NCI-H2227 (cell line): ENCODE results near the gene MTX1.

Experiments
- DNase-seq: peaks from one replicate; lab custom pipeline; 2025; ENCODE audit not compliant: unreplicated experiment; lab: John Stamatoyannopoulos, UW

MTX1 gene

GRCh38 chr1:155255243-155256007 is 46.9 kb downstream of the MTX1 start, which contains the start of gene ENTREP3:
Gene ENTREP3 (minus strand): TSS chr1:155255483. CDS start chr1:155254877, 606 bp downstream.
- peak; percentile 91 for DNase-seq

- DNase-seq, result no peak
These were observed 47.8 kb downstream of the MTX1 start for GRCh38 chr1:155256058-155256852.

GRCh38 chr1:155260276-155260675 is 51.8 kb downstream of the MTX1 start:
- DNase-seq, result no peak

GRCh38 chr1:155261493-155261851 is 53.0 kb downstream of the MTX1 start:
- no peak for DNase-seq

DNA sequence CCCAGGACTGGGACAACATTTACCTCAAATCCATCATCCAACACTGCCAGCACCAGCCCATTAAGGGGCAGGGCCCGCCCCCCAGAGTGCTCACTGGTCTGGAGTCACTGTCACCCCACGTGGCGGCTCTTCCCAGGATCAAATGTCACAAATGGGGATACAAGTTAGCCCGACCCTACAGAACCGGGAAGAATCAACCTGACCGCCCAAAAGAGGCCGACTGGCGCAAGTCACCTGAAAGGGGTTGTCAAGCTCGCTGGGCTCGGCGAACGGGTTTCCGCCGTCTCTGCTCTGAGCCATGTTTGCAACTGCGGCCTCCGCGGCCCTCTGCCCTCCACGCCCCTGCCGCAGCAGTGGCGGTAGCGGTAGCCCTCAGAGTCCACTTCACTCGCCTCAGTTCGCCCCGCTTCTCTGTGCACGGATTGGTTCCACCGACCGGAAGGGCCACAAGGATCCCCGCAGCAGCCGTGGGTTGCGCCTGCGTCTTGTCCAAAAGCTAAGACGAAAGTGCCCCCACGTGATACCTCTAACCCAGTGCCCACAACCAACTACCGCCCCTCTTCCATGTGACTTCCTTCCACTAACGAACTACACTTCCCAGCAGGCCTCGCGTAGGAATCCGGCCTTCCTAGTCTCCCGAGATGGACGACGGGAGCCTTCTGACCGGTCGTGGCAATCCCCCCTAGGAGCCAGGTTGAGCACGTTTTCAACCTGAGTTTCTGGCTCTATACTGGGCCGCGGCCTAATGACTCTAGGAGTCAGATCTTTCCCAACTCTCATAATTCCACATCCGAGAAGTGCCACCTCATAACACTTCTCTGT is 53.6 kb downstream of the MTX1 start, which contains the start of gene SCAMP3:
SCAMP3 (minus strand) TSS at position 509 of the 822 bp plus-strand sequence; CDS start at position 300, 209 bp downstream.
- peak; percentile 98 for DNase-seq

DNA sequence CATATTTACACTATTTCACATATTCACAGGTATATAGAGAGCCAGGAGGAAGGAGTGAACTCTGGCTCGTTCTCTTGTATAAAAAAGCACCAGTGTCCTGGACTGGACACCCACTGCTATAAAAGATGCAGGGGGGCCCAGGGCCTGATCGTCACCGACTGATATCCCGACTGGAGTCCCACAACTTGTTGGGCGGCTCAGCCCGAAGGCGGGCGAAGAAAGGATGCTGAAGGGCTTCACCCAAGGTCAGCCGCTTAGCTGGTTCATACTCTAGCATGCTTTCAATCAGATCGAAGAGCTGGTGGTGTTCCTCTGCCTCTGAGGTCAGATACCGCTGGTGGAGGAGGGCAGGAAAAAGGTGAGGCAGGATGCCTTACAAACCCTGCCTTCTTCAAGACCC is 54.6 kb downstream of the MTX1 start:
- DNase-seq, result no peak
